C4-2B (cell line): Measurements from ENCODE around the gene ARSK.

Experiments
- H3K27ac ChIP-seq: fragments of 450-650 bp; 2 replicates; pipeline ENCODE4 v1.5.1; 2017
- CTCF ChIP-seq: fragments of 450-650 bp; conservative IDR thresholded peaks from 2 replicates; pipeline ENCODE4 v1.5.1; 2017; ENCODE audit warnings: mild to moderate bottlenecking
- ZFX ChIP-seq: fragments of 450-650 bp; IDR thresholded peaks from 2 replicates; pipeline ENCODE4 v1.6.1; 2017

Gene ARSK

GRCh38 chr5:95554647-95555548 is at the start of gene ARSK, which contains the start of gene SKIC3:
ARSK (plus strand) TSS chr5:95555101; CDS start chr5:95555279, 178 bp downstream.
SKIC3 (minus strand) TSS chr5:95554977; CDS start chr5:95547150, 7,827 bp downstream.
- TF ChIP-seq ZFX (peak; percentile 52), CTCF (peak; percentile 55)
- peak within 1 kb of the TSS; percentile 81 for H3K27ac ChIP-seq

- H3K27ac ChIP-seq: no peak overlapping the region
- TF ChIP-seq ZFX (no peak), CTCF (no peak)
Measured at GRCh38 chr5:95508550-95508949, 46.4 kb upstream of the ARSK start.

DNA sequence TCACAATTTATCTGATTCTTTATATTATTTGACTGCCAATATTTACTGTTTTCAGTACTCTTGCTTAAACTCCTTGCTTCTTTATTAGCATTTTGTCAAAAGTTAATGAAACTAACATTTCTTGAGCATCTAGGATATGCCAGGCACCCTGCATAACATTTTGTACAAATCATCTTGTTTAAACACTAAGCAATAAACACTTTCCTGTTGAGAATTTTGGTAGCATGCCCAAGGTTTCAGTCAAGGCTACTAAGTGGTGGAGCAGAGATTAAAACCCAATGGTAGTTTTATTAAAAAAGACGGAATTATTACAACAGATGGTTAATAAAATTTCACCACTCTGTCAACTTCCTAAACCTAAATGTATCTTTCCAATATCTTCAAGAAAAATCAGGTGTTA is 43.3 kb upstream of the ARSK start:
- TF ChIP-seq CTCF: no peak
- TF ChIP-seq ZFX: no peak
- no peak overlapping the region for H3K27ac ChIP-seq

DNA sequence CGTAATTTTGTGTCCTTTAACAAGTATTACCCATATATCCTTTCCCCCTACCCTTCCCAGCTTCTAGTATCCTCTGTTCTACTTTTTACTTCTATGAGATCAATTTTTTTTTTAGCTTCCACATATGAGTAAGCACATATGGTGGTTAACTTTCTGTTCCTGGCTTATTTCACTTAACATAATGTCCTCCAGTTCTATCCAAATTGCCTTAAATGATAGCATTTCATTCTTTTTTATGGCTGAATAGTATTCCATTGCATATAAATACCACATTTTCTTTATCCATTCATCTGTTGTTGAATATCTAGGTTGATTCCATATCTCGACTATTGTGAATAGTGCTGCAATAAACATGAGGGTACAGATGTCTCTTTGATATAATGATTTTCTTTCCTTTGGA is 36.5 kb upstream of the ARSK start:
- TF ChIP-seq CTCF: no peak
- H3K27ac ChIP-seq: no peak overlapping the region

GRCh38 chr5:95519151-95519550 is 35.8 kb upstream of the ARSK start:
- TF ChIP-seq ZFX: no peak
- TF ChIP-seq CTCF: no peak

DNA sequence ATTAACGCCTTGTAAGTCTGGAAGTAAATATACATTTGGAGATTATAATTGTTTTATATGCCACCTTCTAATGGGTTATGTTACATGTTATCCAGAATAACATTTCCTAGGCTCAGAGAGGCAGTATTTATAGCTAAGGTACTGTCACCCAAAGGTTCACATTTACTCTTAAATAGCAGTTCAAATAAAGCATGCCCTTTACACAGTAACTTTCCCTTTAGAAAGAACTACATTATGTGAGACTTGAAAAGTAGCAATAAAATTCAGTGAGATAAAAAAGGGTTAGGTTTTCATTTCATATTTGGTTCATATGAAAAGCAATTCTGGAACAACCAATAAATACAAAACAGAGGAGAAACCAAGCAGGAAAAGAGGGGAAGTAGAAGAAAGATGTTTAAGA is 35.2 kb upstream of the ARSK start:
- TF ChIP-seq ZFX (no peak), CTCF (no peak)
- no peak overlapping the region for H3K27ac ChIP-seq

More at GRCh38 chr5:95519151-95519550, 35.8 kb upstream of the ARSK start:
- no peak overlapping the region for H3K27ac ChIP-seq

DNA sequence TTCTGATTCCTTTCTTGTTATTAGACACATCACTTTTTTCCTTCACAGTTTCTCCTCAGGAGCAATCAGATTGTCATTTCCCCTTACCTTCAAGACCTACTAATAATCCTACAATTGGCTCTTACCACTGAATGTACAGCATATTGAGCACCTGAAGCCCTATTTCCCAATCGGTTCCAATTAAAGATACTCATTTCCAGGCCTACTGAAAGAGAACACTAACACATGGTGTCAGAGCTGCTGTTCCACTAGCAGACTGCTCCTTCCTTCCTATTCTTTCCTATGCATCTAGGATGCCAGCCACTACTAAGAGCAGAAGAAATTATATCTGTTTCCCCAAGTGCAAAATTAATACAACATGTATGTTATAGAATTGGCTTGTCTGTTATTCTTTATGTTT is 34.7 kb upstream of the ARSK start:
- TF ChIP-seq CTCF (no peak), ZFX (no peak)

More for the DNA sequence above, 34.7 kb upstream of the ARSK start:
- no peak overlapping the region for H3K27ac ChIP-seq
